CD4-positive, alpha-beta T cell treated with Interferon alpha-2 for 1 hour (primary cell): ENCODE data around the gene NAV2.

ENCODE experiments used
- DNase-seq, 2 donors: peaks; one replicate each; pipeline ENCODE4 v3.0.0-alpha.2; 2020 to 2022

Gene NAV2

GRCh38 chr11:20008871-20009644, 296.4 kb downstream of the NAV2 start:
- DNase-seq: no peak

DNA sequence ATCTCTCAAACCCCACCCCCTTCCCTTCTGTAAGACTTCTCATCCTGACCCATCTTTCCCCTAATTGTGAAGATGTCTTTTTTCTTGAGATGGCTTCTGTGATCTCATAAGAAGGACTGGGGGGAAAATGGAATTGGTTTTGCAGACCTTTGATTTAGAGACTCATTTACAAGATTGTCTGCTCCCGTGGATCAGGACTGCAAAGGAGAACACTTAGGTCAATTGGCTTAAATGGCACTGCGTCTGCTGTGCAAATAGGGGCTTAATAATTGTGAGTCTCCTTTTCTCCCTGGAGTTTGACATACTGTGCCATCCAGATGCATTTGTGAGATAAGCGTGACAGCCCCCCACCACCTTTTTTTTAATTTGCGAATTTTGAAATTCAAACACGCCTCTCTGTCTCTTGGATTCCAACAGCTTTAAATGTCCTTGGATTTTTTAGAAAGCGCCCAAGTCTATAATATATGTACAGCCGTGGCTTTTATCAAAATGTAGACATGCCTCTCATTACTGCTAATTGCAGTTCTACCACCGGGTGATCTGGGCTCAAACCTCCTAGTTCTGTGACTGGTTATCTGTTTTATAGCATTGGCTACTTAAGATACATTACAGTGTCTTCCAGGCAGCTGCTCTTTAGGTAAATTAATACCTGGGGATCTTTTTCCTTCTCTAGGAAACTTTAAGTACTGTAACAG, 297.7 kb downstream of the NAV2 start:
- no peak for DNase-seq

GRCh38 chr11:20010851-20011225, 298.2 kb downstream of the NAV2 start:
- DNase-seq: no peak

GRCh38 chr11:20011307-20011951, 298.8 kb downstream of the NAV2 start:
- DNase-seq: no peak

- DNase-seq: no peak
Observed at GRCh38 chr11:20013346-20014066, 300.9 kb downstream of the NAV2 start.

DNA sequence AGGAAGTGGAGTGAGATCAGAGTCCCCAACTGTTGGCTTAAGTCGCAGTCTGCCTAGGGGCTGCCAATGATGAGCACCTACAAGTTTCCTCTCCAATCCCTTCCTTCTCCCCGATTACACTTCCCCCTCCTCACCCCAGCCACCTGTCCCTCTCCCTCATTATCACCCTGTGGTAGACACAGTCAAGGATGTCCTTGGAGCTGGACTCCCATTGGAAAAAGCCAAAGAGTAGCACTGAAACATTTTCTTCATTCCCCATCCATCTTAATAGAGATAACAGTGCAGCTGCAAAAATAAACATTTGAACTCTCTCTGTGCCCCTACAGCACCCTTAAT, 301.4 kb downstream of the NAV2 start:
- no peak for DNase-seq

GRCh38 chr11:20015101-20015500, 302.5 kb downstream of the NAV2 start:
- DNase-seq: no peak

- DNase-seq: no peak
Observed at GRCh38 chr11:20015529-20016427, 303.1 kb downstream of the NAV2 start.

- no peak for DNase-seq
Observed at GRCh38 chr11:20016526-20016925, 303.9 kb downstream of the NAV2 start.

DNA sequence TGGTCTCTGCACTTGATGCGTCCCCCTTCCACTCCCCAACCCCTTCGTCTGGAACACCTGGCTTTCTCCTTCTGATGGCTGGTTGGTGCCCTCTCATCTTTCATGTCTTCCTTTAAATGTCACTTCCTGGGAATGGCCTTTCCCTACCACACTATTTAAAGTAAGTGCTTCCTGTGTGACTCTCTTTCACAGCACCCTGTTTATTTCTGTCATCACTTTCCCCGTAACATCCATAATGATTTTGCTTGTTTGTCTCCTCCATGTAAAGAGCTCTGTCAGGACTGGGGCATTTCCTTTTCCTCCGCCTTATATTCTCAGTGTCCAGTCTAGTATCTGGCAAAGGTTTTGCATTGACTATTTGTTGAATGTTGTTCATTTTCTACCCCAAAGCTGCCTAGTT, 304.7 kb downstream of the NAV2 start:
- DNase-seq: no peak

DNA sequence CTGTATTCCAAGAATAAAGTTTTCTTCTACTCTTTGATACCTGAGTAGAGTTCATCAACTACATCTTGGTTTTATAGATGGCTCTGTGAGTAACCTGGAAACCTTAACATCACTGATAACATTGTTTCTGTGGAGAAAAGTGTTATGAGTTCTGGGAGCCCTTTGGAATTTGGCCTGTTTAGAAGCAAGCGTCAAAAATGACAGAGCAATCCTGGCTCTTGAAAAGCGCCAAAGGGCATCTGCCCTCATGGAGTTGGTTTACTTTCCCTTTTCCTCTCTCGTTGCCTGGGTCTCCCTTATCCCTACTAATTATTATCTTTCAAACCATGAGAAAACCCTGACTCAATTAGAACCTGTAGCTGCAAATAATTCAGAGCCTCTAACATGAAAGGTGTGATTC, 307.6 kb downstream of the NAV2 start:
- no peak for DNase-seq

DNA sequence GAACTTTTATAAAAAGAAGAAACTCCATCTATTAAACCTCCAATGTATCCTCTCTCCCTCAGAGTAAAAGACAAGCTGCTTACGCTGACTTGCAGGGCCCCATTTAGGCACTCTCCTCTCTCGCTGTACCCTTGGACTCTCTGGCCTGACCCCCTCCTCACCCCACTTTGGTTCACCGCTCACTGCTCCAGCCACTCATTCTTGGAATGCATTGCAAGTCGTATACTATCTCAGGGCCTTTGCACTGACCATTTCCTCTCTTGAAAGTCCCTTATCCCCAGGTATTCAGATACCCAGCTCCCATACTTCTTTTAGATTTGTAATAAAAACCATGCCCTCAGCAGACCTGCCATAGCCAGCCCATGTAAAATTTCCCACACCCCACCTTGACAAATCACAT, 308.1 kb downstream of the NAV2 start:
- DNase-seq: no peak

GRCh38 chr11:20021212-20021611, 308.6 kb downstream of the NAV2 start:
- DNase-seq: no peak

- no peak for DNase-seq
Observed at GRCh38 chr11:20021771-20022362, 309.2 kb downstream of the NAV2 start.

- DNase-seq: no peak
Observed at GRCh38 chr11:20022363-20023081, 309.9 kb downstream of the NAV2 start.

GRCh38 chr11:20023082-20023426, 310.4 kb downstream of the NAV2 start:
- no peak for DNase-seq

DNA sequence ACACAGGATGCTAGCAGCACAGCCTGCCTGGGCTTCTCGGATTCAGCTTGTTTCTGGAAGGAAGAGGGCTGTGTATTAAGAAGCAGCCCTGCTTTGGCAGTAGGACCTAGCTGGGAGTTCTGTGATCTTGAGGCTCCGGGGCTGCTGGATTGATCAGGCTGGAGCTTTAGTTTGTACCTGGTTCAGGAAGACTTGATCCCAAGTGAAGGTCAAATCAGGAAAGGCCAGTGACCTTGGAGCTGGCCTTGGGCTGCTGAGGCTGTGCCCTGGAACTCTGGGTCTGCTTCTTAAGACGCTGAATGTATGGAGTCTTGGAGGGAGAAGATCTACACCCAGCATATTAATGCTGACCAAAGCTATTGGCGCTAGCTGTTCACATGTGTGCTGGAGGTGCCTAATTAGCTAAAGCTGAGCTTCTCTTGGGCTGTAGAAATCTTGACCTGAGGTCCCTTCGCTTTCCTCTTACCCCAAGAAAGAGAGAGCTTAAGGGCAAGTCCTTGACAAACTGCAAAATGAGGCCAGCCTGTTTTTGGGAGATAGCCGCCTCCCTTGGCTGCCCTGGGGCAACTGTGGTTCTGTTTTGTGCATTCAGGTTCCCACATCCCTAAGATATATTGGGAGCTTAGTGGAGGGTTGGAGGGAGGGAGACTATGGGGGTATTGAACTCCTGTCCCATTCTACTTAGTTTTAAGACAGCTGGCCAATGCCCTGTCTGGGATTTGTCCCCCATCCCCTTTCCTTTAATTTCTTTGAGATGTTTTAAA, 311.7 kb downstream of the NAV2 start:
- DNase-seq: no peak

GRCh38 chr11:20025332-20025840, 312.7 kb downstream of the NAV2 start:
- no peak for DNase-seq

GRCh38 chr11:20026629-20027555, 314.3 kb downstream of the NAV2 start:
- no peak for DNase-seq
